Esophagus muscularis mucosa (tissue), 3 donors: ENCODE measurements around the gene HNF1B.

Source experiments
- POLR2AphosphoS5 ChIP-seq, 2 donors: sonication (generic); formaldehyde crosslinking; IDR thresholded peaks; one replicate each; pipeline ENCODE4 v1.6.1; 2017; ENCODE audit warnings: antibody characterized with exemption in 2 of 2
- TF ChIP-seq, protein P1 (sequence below), 3 experiments: fragments of 200-600 bp in 2 of 3; fragments of 450-650 bp in 1 of 3; sonication (generic) in 2 of 3; IDR thresholded peaks; one replicate each; pipeline ENCODE4 v1.5.1; 2017 to 2019; ENCODE audit warnings: antibody characterized with exemption in 3 of 3, mild to moderate bottlenecking in 2 of 3, moderate library complexity in 1 of 3

DNA sequence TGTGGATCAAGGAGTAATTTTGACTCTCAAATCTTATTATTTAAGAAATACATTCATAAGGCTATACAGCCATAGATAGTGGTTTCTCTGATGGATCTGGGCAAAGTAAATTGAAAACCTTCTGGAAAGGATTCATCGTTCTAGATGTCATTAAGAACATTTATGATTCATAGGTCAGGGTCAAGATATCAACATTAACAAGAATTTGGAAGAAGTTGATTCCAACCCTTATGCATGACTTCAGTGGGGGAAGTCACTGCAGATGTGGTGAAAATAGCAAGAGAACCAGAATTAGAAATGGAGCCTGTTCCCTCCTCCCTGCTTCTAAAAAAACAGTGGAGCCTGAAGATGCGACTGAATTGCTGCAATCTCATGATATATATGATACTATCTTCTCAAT is 36.6 kb upstream of the HNF1B start:
- TF ChIP-seq POLR2AphosphoS5 (IDR thresholded peaks at IDR 0.05): no peak
- TF ChIP-seq, protein P1, sequence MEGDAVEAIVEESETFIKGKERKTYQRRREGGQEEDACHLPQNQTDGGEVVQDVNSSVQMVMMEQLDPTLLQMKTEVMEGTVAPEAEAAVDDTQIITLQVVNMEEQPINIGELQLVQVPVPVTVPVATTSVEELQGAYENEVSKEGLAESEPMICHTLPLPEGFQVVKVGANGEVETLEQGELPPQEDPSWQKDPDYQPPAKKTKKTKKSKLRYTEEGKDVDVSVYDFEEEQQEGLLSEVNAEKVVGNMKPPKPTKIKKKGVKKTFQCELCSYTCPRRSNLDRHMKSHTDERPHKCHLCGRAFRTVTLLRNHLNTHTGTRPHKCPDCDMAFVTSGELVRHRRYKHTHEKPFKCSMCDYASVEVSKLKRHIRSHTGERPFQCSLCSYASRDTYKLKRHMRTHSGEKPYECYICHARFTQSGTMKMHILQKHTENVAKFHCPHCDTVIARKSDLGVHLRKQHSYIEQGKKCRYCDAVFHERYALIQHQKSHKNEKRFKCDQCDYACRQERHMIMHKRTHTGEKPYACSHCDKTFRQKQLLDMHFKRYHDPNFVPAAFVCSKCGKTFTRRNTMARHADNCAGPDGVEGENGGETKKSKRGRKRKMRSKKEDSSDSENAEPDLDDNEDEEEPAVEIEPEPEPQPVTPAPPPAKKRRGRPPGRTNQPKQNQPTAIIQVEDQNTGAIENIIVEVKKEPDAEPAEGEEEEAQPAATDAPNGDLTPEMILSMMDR (IDR thresholded peaks at IDR 0.05): no peak
